CD14-positive monocyte (primary cell): Measurements from ENCODE around the gene TRAF5. TPM values are rescaled to one million over a fixed set of nuclear protein-coding genes. Genes with fewer than 3 reads are reported as not detected.

Experiments used
- DNase-seq, 3 donors: peaks; one replicate each; pipeline ENCODE4 v3.0.0-alpha.2; 2011 to 2022
- H2AFZ ChIP-seq: 2 replicates; pipeline ENCODE4 v1.6.0; 2012; ENCODE audit warnings: mild to moderate bottlenecking, low read depth, low read length, inconsistent platforms; ENCODE audit not compliant: insufficient read depth, poor library complexity, severe bottlenecking
- H3K27ac ChIP-seq, 2 donors: 1 replicate in 1 of 2; 2 replicates in 1 of 2; pipeline ENCODE4 v1.5.1; 2012 to 2013; ENCODE audit warnings: low read length in 2 of 2, control low read depth in 1 of 2, inconsistent platforms in 1 of 2, low read depth in 1 of 2, mild to moderate bottlenecking in 1 of 2
- H3K27me3 ChIP-seq, 2 donors: one replicate each; pipeline versions ENCODE4 v1.6.0 to v1.6.1; 2011 to 2013; ENCODE audit warnings: low read length in 2 of 2; ENCODE audit not compliant: control insufficient read depth in 2 of 2, insufficient read depth in 2 of 2
- H3K36me3 ChIP-seq, 2 donors: replicated peaks in 1 of 2; 1 replicate in 1 of 2; 2 replicates in 1 of 2; pipeline versions ENCODE4 v1.5.1 to v1.6.1; 2012 to 2013; ENCODE audit warnings: low read length in 2 of 2, control low read depth in 1 of 2, inconsistent platforms in 1 of 2, mild to moderate bottlenecking in 1 of 2; ENCODE audit not compliant: insufficient read depth in 2 of 2, control insufficient read depth in 1 of 2
- H3K4me1 ChIP-seq, 2 donors: 1 replicate in 1 of 2; 2 replicates in 1 of 2; pipeline versions ENCODE4 v1.5.1 to v1.6.1; 2012 to 2013; ENCODE audit warnings: low read length in 2 of 2, control low read depth in 1 of 2, inconsistent platforms in 1 of 2, mild to moderate bottlenecking in 1 of 2, moderate library complexity in 1 of 2; ENCODE audit not compliant: insufficient read depth in 2 of 2, control insufficient read depth in 1 of 2
- H3K4me2 ChIP-seq: replicated peaks from 2 replicates; pipeline ENCODE3; 2012; ENCODE audit warnings: low read length, moderate library complexity, mild to moderate bottlenecking; ENCODE audit not compliant: poor library complexity, severe bottlenecking; ENCODE audit errors: extremely low read depth
- H3K4me3 ChIP-seq, 3 experiments: fragments of 200-600 bp in 1 of 3; sonication (generic) in 1 of 3; replicated peaks in 1 of 3; 1 replicate in 2 of 3; 2 replicates in 1 of 3; pipeline ENCODE4 v1.5.1; 2011 to 2013; ENCODE audit warnings: low read length in 3 of 3, mild to moderate bottlenecking in 3 of 3, control low read depth in 2 of 3, low read depth in 2 of 3, inconsistent platforms in 1 of 3, moderate library complexity in 1 of 3
- H3K79me2 ChIP-seq: 2 replicates; pipeline ENCODE4 v1.6.0; 2012; ENCODE audit warnings: mild to moderate bottlenecking, control low read depth, inconsistent platforms, low read length, moderate library complexity; ENCODE audit not compliant: insufficient read depth
- H3K9ac ChIP-seq: 2 replicates; pipeline ENCODE4 v1.6.0; 2017; ENCODE audit warnings: low read length, mild to moderate bottlenecking; ENCODE audit not compliant: insufficient read depth, poor library complexity, severe bottlenecking
- H3K9me3 ChIP-seq, 2 donors: replicated peaks in 1 of 2; 1 replicate in 1 of 2; 2 replicates in 1 of 2; pipeline versions ENCODE4 v1.5.1 to v1.6.1; 2012 to 2013; ENCODE audit warnings: low read length in 2 of 2, control low read depth in 1 of 2; ENCODE audit not compliant: control insufficient read depth in 1 of 2, insufficient read depth in 1 of 2
- H4K20me1 ChIP-seq: 2 replicates; pipeline ENCODE4 v1.6.0; 2012; ENCODE audit warnings: mild to moderate bottlenecking, low read length, control low read depth, moderate library complexity; ENCODE audit not compliant: insufficient read depth
- H3K27ac Mint-ChIP-seq, 7 donors: one replicate each; pipeline ENCODE4 v1.8.0; 2020; ENCODE audit warnings: mild to moderate bottlenecking in 7 of 7, mixed read lengths in 7 of 7, moderate library complexity in 6 of 7, inconsistent platforms in 2 of 7
- H3K27me3 Mint-ChIP-seq, 3 donors: one replicate each; pipeline ENCODE4 v1.8.0; 2021 to 2022; ENCODE audit warnings: low read depth in 3 of 3, mild to moderate bottlenecking in 3 of 3, mixed read lengths in 3 of 3, moderate library complexity in 3 of 3, inconsistent platforms in 1 of 3
- H3K36me3 Mint-ChIP-seq, 2 donors: one replicate each; pipeline ENCODE4 v1.8.0; 2020; ENCODE audit warnings: mixed read lengths in 2 of 2, inconsistent platforms in 1 of 2, mild to moderate bottlenecking in 1 of 2
- H3K4me1 Mint-ChIP-seq: one replicate; pipeline ENCODE4 v1.8.0; 2020; ENCODE audit warnings: mild to moderate bottlenecking, mixed read lengths
- H3K4me3 Mint-ChIP-seq, 2 donors: one replicate each; pipeline ENCODE4 v1.8.0; 2020; ENCODE audit warnings: mild to moderate bottlenecking in 2 of 2, mixed read lengths in 2 of 2, moderate library complexity in 1 of 2
- H3K9me3 Mint-ChIP-seq, 7 donors: one replicate each; pipeline ENCODE4 v1.8.0; 2020 to 2022; ENCODE audit warnings: mixed read lengths in 7 of 7, mild to moderate bottlenecking in 6 of 7, moderate library complexity in 6 of 7, inconsistent platforms in 2 of 7
- WGBS: methylation state at CpG from one replicate; pipeline ENCODE4 v1.1.5; 2013; ENCODE audit warnings: missing lambda C conversion rate; ENCODE audit not compliant: insufficient coverage; 5-methylcytosine and 5-hydroxymethylcytosine counted together
- intact Hi-C, 2 donors: fragments of 100-400 bp; cut with micrococcal nuclease; formaldehyde crosslinking; loops; one replicate each; pipeline versions ENCODE4 v1.15.0 to v1.15.1; 2023
- polyA plus RNA-seq, 3 donors: library from polyadenylated mRNA; depleted of rRNA in 1 of 3; unstranded in 2 of 3; stranded (reverse) in 1 of 3; fragments of 300-500 nt in 2 of 3; fragments of >200 nt in 1 of 3; fragmentation: Illumina TruSeq in 2 of 3; gene quantifications; 1 replicate in 2 of 3; 2 replicates in 1 of 3; pipeline ENCODE4 v1.2.3, GENCODE V29; 2012 to 2021
- TF ChIP-seq, protein P1 (sequence below): fragments of 200-600 bp; IDR thresholded peaks from one replicate; pipeline ENCODE4 v1.8.0; 2022; ENCODE audit warnings: antibody characterized with exemption, mild to moderate bottlenecking

The TRAF5 gene
- polyA plus RNA-seq, 3 donors: 1.0 to 3.8 (median 1.6) TPM

DNA sequence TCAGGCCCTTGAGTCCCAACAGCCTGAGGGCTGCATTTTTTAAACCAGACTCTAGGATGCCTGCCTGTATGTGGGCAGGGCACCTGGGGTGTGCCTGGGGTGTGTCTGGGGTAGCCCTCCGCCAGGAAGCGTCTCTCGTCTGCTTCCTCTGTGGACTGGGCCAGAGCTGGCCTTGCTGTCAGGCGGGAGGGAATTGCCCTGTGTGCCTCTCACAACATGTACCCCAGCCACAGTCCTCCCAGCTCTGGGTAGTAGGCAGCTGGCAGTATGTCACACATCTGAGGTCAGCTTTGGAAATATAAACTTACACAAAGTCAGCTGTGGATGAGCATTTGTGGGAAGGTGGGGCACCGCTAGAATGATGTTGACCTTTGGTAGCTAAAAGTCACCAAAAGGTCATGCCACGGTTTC lies 13.0 kb downstream of the TRAF5 start:
- H2AFZ ChIP-seq: no peak overlapping the region
- no peak overlapping the region for H3K4me2 ChIP-seq
- H3K9me3 ChIP-seq: no peaks in the 10 kb centered on the region
- Mint-ChIP-seq H3K27ac (peak overlapping the region in 1 of 7 donors; percentile 10), H3K4me1 (peaks cover 35% of the 10 kb centered on the region), H3K27me3 (no peaks in the 10 kb centered on the region), H3K9me3 (peaks cover 0 to 2% (median 0%) of the 10 kb centered on the region in 7 donors), H3K4me3 (no peak overlapping the region), H3K36me3 (peaks cover 0 to 2% of the 10 kb centered on the region in 2 donors)
- H3K36me3 ChIP-seq: no peaks in the 10 kb centered on the region
- DNase-seq: no peak
- peaks cover 9 to 20% of the 10 kb centered on the region in 2 donors for H3K4me1 ChIP-seq
- H3K9ac ChIP-seq: no peak overlapping the region
- no peaks in the 10 kb centered on the region for H4K20me1 ChIP-seq
- no peak overlapping the region for H3K4me3 ChIP-seq
- H3K27ac ChIP-seq: no peak overlapping the region
- H3K79me2 ChIP-seq: no peaks in the 10 kb centered on the region
- WGBS: 100% methylated on average over 1 of the region's 6 CpGs
- no peaks in the 10 kb centered on the region for H3K27me3 ChIP-seq
- intact Hi-C loops: no loop called here
- TF ChIP-seq, protein P1, sequence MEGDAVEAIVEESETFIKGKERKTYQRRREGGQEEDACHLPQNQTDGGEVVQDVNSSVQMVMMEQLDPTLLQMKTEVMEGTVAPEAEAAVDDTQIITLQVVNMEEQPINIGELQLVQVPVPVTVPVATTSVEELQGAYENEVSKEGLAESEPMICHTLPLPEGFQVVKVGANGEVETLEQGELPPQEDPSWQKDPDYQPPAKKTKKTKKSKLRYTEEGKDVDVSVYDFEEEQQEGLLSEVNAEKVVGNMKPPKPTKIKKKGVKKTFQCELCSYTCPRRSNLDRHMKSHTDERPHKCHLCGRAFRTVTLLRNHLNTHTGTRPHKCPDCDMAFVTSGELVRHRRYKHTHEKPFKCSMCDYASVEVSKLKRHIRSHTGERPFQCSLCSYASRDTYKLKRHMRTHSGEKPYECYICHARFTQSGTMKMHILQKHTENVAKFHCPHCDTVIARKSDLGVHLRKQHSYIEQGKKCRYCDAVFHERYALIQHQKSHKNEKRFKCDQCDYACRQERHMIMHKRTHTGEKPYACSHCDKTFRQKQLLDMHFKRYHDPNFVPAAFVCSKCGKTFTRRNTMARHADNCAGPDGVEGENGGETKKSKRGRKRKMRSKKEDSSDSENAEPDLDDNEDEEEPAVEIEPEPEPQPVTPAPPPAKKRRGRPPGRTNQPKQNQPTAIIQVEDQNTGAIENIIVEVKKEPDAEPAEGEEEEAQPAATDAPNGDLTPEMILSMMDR: no peak

DNA sequence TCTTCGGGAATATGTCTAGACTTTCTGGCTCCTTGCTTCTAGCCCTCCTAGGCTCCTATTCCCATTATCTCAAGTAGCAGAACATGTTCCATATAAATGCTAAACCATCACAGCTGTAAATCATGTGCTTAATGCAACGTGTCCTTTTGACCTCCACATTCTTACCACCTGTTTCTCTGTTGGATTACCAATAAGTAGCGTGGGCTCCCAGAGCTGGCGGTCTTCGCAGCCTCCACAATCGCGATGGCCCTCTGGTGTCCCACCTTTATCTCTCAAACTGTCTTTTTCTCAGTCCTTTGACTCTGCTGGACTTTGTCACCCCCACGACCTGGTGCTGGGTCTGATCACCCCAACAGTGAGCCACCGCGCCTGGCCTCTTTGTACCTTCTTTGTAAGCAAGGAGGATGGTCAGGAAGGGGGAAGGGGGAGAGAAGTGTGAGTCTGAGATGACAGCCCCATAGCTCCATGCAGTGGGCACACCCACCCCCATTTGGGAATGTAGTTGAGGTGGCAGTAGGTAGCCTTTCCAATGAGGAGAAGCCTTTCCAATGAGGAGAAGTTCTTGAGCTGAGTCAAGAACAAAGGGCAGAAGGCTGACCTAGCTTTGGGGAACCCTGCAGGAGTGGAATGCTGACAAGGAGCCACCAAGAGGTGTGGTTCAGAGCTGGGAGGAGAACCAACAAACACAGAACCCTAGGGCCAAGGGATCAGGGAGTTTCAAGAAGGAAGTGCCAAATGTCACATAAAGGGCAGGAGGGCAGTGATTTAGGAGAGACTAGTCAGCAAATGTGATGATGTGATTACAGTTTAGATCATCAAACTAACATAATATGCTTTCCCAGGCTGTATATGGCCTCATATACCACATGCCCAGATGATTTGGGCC lies 14.2 kb downstream of the TRAF5 start:
- WGBS: 100% methylated on average over 5 of the region's 10 CpGs
- H3K79me2 ChIP-seq: no peaks in the 10 kb centered on the region
- peaks cover 9 to 20% of the 10 kb centered on the region in 2 donors for H3K4me1 ChIP-seq
- no peak overlapping the region for H3K4me2 ChIP-seq
- no peak overlapping the region for H3K9ac ChIP-seq
- DNase-seq: peak in 1 of 3 donors; percentile 14
- Mint-ChIP-seq H3K4me3 (no peak overlapping the region), H3K4me1 (peaks cover 30% of the 10 kb centered on the region), H3K27me3 (peaks cover 0 to 3% (median 2%) of the 10 kb centered on the region in 3 donors), H3K36me3 (peaks cover 0 to 2% of the 10 kb centered on the region in 2 donors), H3K9me3 (peaks cover 0 to 2% (median 0%) of the 10 kb centered on the region in 7 donors), H3K27ac (peak overlapping the region in 3 of 7 donors; percentile 7 to 82 (median 73))
- no peaks in the 10 kb centered on the region for H3K27me3 ChIP-seq
- no peaks in the 10 kb centered on the region for H3K36me3 ChIP-seq
- TF ChIP-seq, protein P1: no peak
- intact Hi-C loops: no loop called here
- no peaks in the 10 kb centered on the region for H4K20me1 ChIP-seq
- H3K4me3 ChIP-seq: no peak overlapping the region
- no peaks in the 10 kb centered on the region for H3K9me3 ChIP-seq
- H3K27ac ChIP-seq: no peak overlapping the region
- no peak overlapping the region for H2AFZ ChIP-seq
